AG04450 (cell line): ENCODE data around the gene PPT1. TPM values are rescaled to one million over a fixed set of nuclear protein-coding genes. Genes with fewer than 3 reads are reported as not detected.

ENCODE experiments used
- CTCF ChIA-PET: fragments of 300-600, 350-600 bp; formaldehyde crosslinking; extraction: SDS; loops from one replicate; lab custom pipeline; 2022; ENCODE audit warnings: antibody characterized with exemption, inconsistent platforms; lab: Charles Lee
- POLR2A ChIA-PET: fragments of 350-600 bp; formaldehyde crosslinking; extraction: SDS; loops from one replicate; lab custom pipeline; 2021; ENCODE audit warnings: antibody characterized with exemption, inconsistent platforms; lab: Yijun Ruan, JAX
- DNase-seq: peaks from one replicate; pipeline ENCODE4 v3.0.0-alpha.2; 2011; ENCODE audit warnings: low read depth, low spot score
- H3K27ac ChIP-seq: one replicate; pipeline ENCODE4 v1.5.1; 2012; ENCODE audit warnings: low read depth, low read length, control low read depth
- H3K27me3 ChIP-seq: one replicate; pipeline ENCODE4 v1.6.0; 2012; ENCODE audit warnings: low read length; ENCODE audit not compliant: control insufficient read depth, insufficient read depth
- H3K4me3 ChIP-seq: 2 replicates; pipeline ENCODE4 v1.5.1; 2011; ENCODE audit warnings: mild to moderate bottlenecking, low read depth, low read length, control low read depth
- H3K9me3 ChIP-seq: 2 replicates; pipeline ENCODE4 v1.5.1; 2012; ENCODE audit warnings: low read length; ENCODE audit not compliant: control insufficient read depth, insufficient read depth
- CTCF ChIP-seq: IDR thresholded peaks from 2 replicates; pipeline ENCODE4 v1.5.1; 2011; ENCODE audit warnings: low read depth, low read length, control low read depth, inconsistent platforms
- polyA plus RNA-seq: library from polyadenylated mRNA; depleted of rRNA; stranded (reverse); fragments of >200 nt; gene quantifications from 2 replicates; pipeline ENCODE4 v1.2.3, GENCODE V29; 2011

Gene PPT1
- polyA plus RNA-seq, 1 experiment: 44.2 TPM

GRCh38 chr1:40076895-40077312 is 20.1 kb downstream of the PPT1 start:
- CTCF ChIA-PET: interaction anchor here (1.3 to 4.5 kb wide), 5 partner anchors 9 to 261 kb away, joined by 4 to 50 read pairs (median 7); no protein-coding TSS in a partner anchor
- Histone ChIP-seq H3K27me3 (no peaks in the 10 kb centered on the region), H3K4me3 (no peak overlapping the region), H3K9me3 (no peaks in the 10 kb centered on the region), H3K27ac (peak overlapping the region; percentile 50)
- POLR2A ChIA-PET: interaction anchor here (1.0 to 1.1 kb wide), 2 partner anchors 17 to 261 kb away, joined by 3 read pairs; no protein-coding TSS in a partner anchor
- DNase-seq: peak; percentile 49
- no peak for TF ChIP-seq CTCF

- H3K27me3 ChIP-seq: no peaks in the 10 kb centered on the region
- H3K27ac ChIP-seq: no peak overlapping the region
- no peaks in the 10 kb centered on the region for H3K9me3 ChIP-seq
- ChIA-PET POLR2A (interaction anchor here (0.6 kb wide), 3 partner anchors 25 to 946 kb away, joined by 3 to 4 read pairs (median 3); no protein-coding TSS in a partner anchor), CTCF (interaction anchor here (0.6 to 2.8 kb wide), 3 partner anchors 9 to 329 kb away, joined by 3 to 7 read pairs (median 4); no protein-coding TSS in a partner anchor)
- no peak for DNase-seq
- TF ChIP-seq CTCF: no peak
- no peak overlapping the region for H3K4me3 ChIP-seq
Measured at GRCh38 chr1:40075266-40075665, 21.8 kb downstream of the PPT1 start.

GRCh38 chr1:40073062-40073461 is 24.0 kb downstream of the PPT1 start:
- ChIA-PET CTCF (interaction anchor here (2.8 kb wide), 1 partner anchor 11 kb away, joined by 7 read pairs; no protein-coding TSS in a partner anchor), POLR2A (no interaction called here)
- Histone ChIP-seq H3K4me3 (no peak overlapping the region), H3K27me3 (no peaks in the 10 kb centered on the region), H3K9me3 (no peaks in the 10 kb centered on the region), H3K27ac (no peak overlapping the region)
- DNase-seq: no peak
- TF ChIP-seq CTCF: no peak

- Histone ChIP-seq H3K27me3 (no peaks in the 10 kb centered on the region), H3K4me3 (no peak overlapping the region), H3K9me3 (no peaks in the 10 kb centered on the region), H3K27ac (no peak overlapping the region)
- CTCF ChIA-PET: interaction anchor here (0.6 kb wide), 1 partner anchor 80 kb away, joined by 5 read pairs; no protein-coding TSS in a partner anchor
- DNase-seq: no peak
- TF ChIP-seq CTCF: no peak
- POLR2A ChIA-PET: no interaction called here
Measured at GRCh38 chr1:40072142-40072541, 24.9 kb downstream of the PPT1 start.

- DNase-seq: no peak
- no peak overlapping the region for H3K27ac ChIP-seq
- ChIA-PET POLR2A (no interaction called here), CTCF (interaction anchor here (0.8 kb wide), 1 partner anchor 16 kb away, joined by 3 read pairs; no protein-coding TSS in a partner anchor)
- H3K9me3 ChIP-seq: no peaks in the 10 kb centered on the region
- TF ChIP-seq CTCF: no peak
- no peaks in the 10 kb centered on the region for H3K27me3 ChIP-seq
- no peak overlapping the region for H3K4me3 ChIP-seq
Measured at GRCh38 chr1:40067851-40068250, 29.2 kb downstream of the PPT1 start.
